Measurements from ENCODE around the gene PCDHB11.
"Not testable (repeated sequence)": the region's sequence is repeated elsewhere in the genome, so short reads cannot be mapped to it uniquely, and the experiment has no call there.

PCDHB11 gene

GRCh38 chr5:141186897-141187512 is 12.4 kb upstream of the PCDHB11 start, which contains the start of gene PCDHB9:
Gene PCDHB9, plus strand, starts transcription at chr5:141187161. Its CDS starts 158 bp downstream, at chr5:141187319.
- no peak for DNase-seq (ENCODE audit: extremely low read depth in 1 of 2, low read depth in 1 of 2)

GRCh38 chr5:141188682-141189081 is 10.7 kb upstream of the PCDHB11 start:
- not testable (repeated sequence) for DNase-seq (ENCODE audit: extremely low read depth in 1 of 2, low read depth in 1 of 2)

- not testable (repeated sequence) for DNase-seq (ENCODE audit: extremely low read depth in 1 of 2, low read depth in 1 of 2)
Measured at GRCh38 chr5:141189131-141189530, 10.3 kb upstream of the PCDHB11 start.

GRCh38 chr5:141192110-141192725 is 7.2 kb upstream of the PCDHB11 start, which contains the start of gene PCDHB10:
Gene PCDHB10, plus strand, starts transcription at chr5:141192353. Its CDS starts 200 bp downstream, at chr5:141192553.
- no peak for DNase-seq (ENCODE audit: extremely low read depth in 1 of 2, low read depth in 1 of 2)

- not testable (repeated sequence) for DNase-seq (ENCODE audit: extremely low read depth in 1 of 2, low read depth in 1 of 2)
Measured at GRCh38 chr5:141194332-141194731, 5.1 kb upstream of the PCDHB11 start.

- DNase-seq (ENCODE audit: extremely low read depth in 1 of 2, low read depth in 1 of 2) = no peak
Measured at GRCh38 chr5:141196363-141196762, 3.1 kb upstream of the PCDHB11 start.

GRCh38 chr5:141201126-141201525 is 1.7 kb downstream of the PCDHB11 start:
- not testable (repeated sequence) for DNase-seq (ENCODE audit: extremely low read depth in 1 of 2, low read depth in 1 of 2)

- DNase-seq (ENCODE audit: extremely low read depth in 1 of 2, low read depth in 1 of 2) = not testable (repeated sequence)
Measured at GRCh38 chr5:141201646-141202045, 2.2 kb downstream of the PCDHB11 start.

GRCh38 chr5:141208478-141208877 is 9.1 kb downstream of the PCDHB11 start, which contains the start of gene PCDHB12:
Gene PCDHB12, plus strand, starts transcription at chr5:141208719. Its CDS starts 189 bp downstream, at chr5:141208908.
- DNase-seq (ENCODE audit: extremely low read depth in 1 of 2, low read depth in 1 of 2) = no peak

- DNase-seq (ENCODE audit: extremely low read depth in 1 of 2, low read depth in 1 of 2) = not testable (repeated sequence)
Measured at GRCh38 chr5:141210281-141210680, 10.9 kb downstream of the PCDHB11 start.

GRCh38 chr5:141210849-141211248 is 11.4 kb downstream of the PCDHB11 start:
- DNase-seq (ENCODE audit: extremely low read depth in 1 of 2, low read depth in 1 of 2) = not testable (repeated sequence)

GRCh38 chr5:141213656-141214339 is 14.4 kb downstream of the PCDHB11 start, which contains the start of gene PCDHB13:
Gene PCDHB13, plus strand, starts transcription at chr5:141213919. Its CDS starts 205 bp downstream, at chr5:141214124.
- not testable (repeated sequence) for DNase-seq (ENCODE audit: extremely low read depth in 1 of 2, low read depth in 1 of 2)

GRCh38 chr5:141214583-141214982 is 15.2 kb downstream of the PCDHB11 start:
- DNase-seq (ENCODE audit: extremely low read depth in 1 of 2, low read depth in 1 of 2) = not testable (repeated sequence)

GRCh38 chr5:141215504-141215903 is 16.1 kb downstream of the PCDHB11 start:
- not testable (repeated sequence) for DNase-seq (ENCODE audit: extremely low read depth in 1 of 2, low read depth in 1 of 2)

- not testable (repeated sequence) for DNase-seq (ENCODE audit: extremely low read depth in 1 of 2, low read depth in 1 of 2)
Measured at GRCh38 chr5:141216035-141216434, 16.6 kb downstream of the PCDHB11 start.

GRCh38 chr5:141223112-141223783 is 23.8 kb downstream of the PCDHB11 start, which contains the start of gene PCDHB14:
Gene PCDHB14, plus strand, starts transcription at chr5:141223343. Its CDS starts 163 bp downstream, at chr5:141223506.
- no peak for DNase-seq (ENCODE audit: extremely low read depth in 1 of 2, low read depth in 1 of 2)

- DNase-seq (ENCODE audit: extremely low read depth in 1 of 2, low read depth in 1 of 2) = not testable (repeated sequence)
Measured at GRCh38 chr5:141224844-141225243, 25.4 kb downstream of the PCDHB11 start.

GRCh38 chr5:141225421-141225820 is 26.0 kb downstream of the PCDHB11 start:
- not testable (repeated sequence) for DNase-seq (ENCODE audit: extremely low read depth in 1 of 2, low read depth in 1 of 2)

- no peak for DNase-seq (ENCODE audit: extremely low read depth in 1 of 2, low read depth in 1 of 2)
Measured at GRCh38 chr5:141234109-141234667, 34.8 kb downstream of the PCDHB11 start.

- DNase-seq (ENCODE audit: extremely low read depth in 1 of 2, low read depth in 1 of 2) = not testable (repeated sequence)
Measured at GRCh38 chr5:141235922-141236321, 36.5 kb downstream of the PCDHB11 start.

Data from activated CD8-positive, alpha-beta memory T cell treated with anti-CD3 and anti-CD28 coated beads for 1 hour (primary cell).